ENCODE results near the gene MPZL1.

DNA sequence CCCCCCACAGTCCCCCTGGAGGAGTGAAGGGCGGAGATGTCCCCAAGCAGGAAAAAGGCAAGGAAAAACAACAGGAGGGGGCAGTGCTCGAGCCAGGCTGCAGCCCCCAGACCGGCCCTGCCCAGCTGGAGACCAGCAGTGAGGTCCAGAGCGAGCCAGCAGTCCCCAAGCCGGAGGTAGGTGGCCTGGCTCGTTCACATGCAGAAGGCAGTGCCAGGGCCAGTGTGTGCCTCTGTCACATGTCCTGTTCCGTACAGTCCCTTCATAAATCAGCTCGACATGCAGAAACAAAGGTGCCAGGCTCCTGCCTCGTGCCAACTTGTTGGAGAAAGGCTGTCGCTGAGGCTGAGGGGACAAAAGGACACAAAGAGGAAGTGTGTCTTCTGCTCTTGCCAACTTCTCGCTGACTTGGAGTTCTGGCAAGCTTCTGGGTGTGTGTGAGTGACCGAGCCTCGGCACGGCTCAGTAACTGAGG lies 24.1 kb upstream of the MPZL1 start:
- TF ChIP-seq RAD21 (conservative IDR thresholded peaks at IDR 0.05 in 1 of 2, IDR thresholded peaks at IDR 0.05 in 1 of 2) (no peak), POLR2A (IDR thresholded peaks at IDR 0.05; ENCODE audit: low read length) (no peak)
- TF ChIP-seq, protein P1, sequence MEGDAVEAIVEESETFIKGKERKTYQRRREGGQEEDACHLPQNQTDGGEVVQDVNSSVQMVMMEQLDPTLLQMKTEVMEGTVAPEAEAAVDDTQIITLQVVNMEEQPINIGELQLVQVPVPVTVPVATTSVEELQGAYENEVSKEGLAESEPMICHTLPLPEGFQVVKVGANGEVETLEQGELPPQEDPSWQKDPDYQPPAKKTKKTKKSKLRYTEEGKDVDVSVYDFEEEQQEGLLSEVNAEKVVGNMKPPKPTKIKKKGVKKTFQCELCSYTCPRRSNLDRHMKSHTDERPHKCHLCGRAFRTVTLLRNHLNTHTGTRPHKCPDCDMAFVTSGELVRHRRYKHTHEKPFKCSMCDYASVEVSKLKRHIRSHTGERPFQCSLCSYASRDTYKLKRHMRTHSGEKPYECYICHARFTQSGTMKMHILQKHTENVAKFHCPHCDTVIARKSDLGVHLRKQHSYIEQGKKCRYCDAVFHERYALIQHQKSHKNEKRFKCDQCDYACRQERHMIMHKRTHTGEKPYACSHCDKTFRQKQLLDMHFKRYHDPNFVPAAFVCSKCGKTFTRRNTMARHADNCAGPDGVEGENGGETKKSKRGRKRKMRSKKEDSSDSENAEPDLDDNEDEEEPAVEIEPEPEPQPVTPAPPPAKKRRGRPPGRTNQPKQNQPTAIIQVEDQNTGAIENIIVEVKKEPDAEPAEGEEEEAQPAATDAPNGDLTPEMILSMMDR (IDR thresholded peaks at IDR 0.05) = no peak

Data from A549 (cell line).